ENCODE data around the gene SSX4B.
A peak's percentile ranks its signal among the peaks of the same experiment; 100 is the strongest.
"Not testable (repeated sequence)": the region's sequence is repeated elsewhere in the genome, so short reads cannot be mapped to it uniquely, and the experiment has no call there.

SSX4B gene, protein sequence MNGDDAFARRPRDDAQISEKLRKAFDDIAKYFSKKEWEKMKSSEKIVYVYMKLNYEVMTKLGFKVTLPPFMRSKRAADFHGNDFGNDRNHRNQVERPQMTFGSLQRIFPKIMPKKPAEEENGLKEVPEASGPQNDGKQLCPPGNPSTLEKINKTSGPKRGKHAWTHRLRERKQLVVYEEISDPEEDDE

DNA sequence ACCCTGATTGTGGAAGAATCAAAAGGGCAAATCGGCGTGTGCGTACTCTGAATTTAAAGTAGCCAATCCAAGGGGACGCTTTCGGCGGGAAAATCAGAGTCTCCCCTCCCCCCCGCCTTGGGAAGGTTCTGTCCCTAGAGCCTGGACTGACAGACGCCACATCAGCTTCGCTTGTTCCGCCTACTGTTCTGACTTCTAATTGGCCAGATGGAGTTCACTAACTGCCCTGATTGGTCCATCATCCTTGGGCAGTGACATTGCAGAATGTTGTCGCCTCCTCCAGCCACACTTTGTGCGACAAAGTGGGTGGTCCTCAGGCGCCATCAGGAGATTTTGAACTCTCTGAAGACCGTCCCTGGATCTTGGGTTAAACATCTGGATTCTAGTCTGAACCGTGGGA lies at the start of gene SSX4B:
Gene SSX4B (minus strand): TSS at position 101 of the 400 bp plus-strand sequence. CDS start 588 bp downstream, outside the sequence.
- in situ Hi-C loops (cut with MboI; ENCODE audit: low pct_unique_long_range_greater_than_20kb, low sequenced_read_pairs); DNase-seq: not testable (repeated sequence)

DNA sequence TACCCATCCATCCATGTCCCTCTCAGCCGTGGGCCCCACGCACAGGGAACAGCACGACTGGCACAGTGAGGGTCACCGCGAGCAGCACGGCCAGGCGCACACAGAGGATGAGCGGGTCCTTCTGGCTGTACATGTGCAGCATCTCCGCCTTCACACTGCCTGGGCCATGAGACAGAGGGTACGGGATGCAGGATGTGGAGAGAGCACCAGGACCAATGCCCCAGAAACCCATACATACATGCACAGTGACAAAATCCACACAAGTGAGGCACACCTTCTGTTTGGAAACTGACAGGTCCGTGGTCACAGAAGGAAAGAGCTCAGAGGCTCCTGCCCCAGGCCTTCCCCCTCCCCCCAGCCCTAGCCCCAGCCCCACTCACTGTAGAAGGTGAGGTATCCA lies 48.8 kb upstream of the SSX4B start:
- in situ Hi-C loops (cut with MboI; ENCODE audit: low pct_unique_long_range_greater_than_20kb, low sequenced_read_pairs) = no loop called here
- no peak for DNase-seq

DNA sequence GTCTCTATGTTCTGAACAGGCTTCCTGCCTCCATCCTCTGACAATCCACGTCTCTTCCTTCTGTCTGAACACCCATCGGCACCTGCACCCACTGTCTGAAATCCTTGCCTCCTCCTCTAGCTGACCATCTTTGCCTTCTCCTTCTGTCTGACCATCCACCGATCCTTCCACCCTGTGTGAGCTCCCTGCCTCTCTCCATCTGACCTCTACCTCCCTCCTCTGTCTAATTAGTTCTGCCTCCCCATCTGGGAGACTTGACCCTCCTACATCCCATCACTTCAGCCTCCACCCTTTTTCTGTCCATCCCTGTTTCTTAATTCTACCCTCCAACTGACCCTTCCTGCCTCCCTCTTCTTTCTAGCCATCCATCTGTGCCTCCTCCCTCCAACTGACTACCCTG lies 48.3 kb upstream of the SSX4B start:
- DNase-seq = no peak

DNA sequence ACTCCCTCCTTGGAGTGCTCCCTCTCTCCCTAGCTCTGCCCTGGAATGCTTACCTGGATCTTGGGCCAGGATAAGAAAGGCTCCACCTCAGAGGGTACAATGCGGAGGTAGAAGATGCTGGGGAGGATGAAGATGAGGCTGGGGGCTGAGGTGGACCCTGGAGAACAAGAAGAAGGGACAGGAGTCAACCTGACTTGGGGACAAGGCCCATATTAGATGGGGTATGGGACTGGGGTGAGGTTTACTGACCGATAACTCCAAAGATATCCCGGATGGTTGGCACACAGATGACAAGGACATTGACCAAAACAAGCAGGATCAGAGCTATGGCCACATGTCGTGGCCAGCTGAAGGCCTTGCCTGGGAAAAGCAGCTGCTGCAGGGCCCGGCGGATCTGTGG lies 47.7 kb upstream of the SSX4B start:
- in situ Hi-C loops (cut with MboI; ENCODE audit: low pct_unique_long_range_greater_than_20kb, low sequenced_read_pairs) = no loop called here
- no peak for DNase-seq

More for the DNA sequence above, 48.3 kb upstream of the SSX4B start:
- in situ Hi-C loops (cut with MboI; ENCODE audit: low pct_unique_long_range_greater_than_20kb, low sequenced_read_pairs) = no loop called here

DNA sequence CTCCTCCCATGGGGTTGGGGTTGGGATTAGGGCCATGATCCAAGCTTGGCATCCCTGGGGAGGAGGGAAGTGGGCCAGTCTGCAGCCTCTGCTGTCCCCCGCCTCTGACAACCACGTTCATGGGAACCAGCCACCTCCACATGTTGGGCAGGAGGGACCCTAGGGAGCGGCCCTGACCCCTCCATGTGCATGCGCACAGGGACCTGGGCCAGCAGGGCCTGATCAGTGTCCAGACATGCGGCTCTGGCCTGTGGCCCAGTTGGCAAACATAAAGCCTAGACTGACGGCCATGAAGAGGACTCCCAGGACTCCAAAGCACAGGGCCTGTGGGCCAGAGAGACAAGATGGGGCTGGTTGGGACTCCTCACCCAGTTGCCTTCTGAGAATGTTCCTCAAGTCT lies 47.0 kb upstream of the SSX4B start:
- no peak for DNase-seq
- in situ Hi-C loops (cut with MboI; ENCODE audit: low pct_unique_long_range_greater_than_20kb, low sequenced_read_pairs) = no loop called here

DNA sequence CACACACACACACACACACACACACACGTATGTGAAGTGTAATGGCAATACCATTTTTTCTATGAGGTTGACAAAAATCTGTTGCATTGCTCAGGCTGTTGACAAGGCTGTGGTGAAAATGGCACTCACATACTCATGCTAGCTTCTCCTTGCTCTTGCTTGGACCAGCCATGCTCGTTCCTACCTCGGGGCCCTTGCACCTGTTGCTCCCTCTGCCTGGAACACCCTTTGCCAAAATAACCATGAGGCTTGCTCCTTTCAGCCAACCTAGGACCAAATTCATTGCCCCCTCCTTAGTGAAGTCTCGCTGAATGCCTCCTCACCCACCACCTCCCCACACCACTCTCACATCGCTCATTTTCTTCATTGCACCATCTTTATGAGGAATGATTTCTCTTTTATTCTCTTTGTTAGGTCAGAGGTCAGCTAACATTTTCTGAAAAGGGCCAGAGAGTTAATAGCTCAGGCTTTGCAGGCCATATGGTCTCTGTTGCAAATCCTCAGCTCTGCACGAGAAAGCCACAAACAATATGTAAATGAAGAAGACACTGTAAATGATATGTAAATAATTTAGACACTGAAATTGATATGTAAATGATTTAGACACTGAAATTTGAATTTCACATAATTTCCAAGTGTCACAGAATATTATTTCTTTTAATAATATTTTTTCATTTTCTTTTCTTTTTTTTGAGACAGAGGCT lies 45.0 kb upstream of the SSX4B start:
- in situ Hi-C loops (cut with MboI; ENCODE audit: low pct_unique_long_range_greater_than_20kb, low sequenced_read_pairs) = no loop called here
- DNase-seq = no peak

DNA sequence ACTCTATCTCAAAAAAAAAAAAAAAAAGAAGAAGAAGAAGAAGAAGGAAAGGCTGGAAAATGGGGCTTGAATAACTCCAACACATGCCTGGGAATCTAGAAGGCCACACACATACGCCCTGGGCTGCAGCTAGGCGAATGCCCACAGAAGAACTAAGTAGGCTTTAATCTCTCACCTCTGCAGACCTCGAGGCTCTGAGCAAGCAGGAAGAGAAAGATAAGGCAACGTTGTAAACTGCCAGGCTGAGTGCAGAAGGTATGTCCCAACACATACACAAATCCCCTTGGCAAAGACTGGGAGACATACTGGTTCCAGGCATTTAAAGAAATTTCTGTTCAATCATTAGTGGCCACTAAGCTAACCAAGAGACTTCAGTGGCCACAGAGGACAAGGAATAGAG lies 39.9 kb upstream of the SSX4B start:
- in situ Hi-C loops (cut with MboI; ENCODE audit: low pct_unique_long_range_greater_than_20kb, low sequenced_read_pairs) = no loop called here
- no peak for DNase-seq

DNA sequence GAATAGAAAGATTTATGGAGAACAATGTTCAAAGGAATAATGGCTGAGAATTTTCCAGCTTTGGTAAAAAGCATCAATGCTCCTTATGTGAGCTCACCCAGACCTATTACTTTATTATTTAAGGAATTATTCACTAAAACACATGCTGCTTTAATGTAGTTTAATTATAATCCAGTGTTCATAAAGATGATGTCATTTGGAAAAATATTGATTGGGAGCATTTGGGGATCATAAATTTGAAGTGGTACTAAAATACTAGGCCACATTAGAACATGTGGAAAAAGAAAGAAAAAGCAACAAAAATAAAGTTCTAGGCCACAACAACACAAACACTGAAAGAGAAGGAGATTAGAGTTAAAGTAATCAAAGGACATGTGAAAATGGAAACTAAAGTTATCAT lies 38.3 kb upstream of the SSX4B start:
- in situ Hi-C loops (cut with MboI; ENCODE audit: low pct_unique_long_range_greater_than_20kb, low sequenced_read_pairs) = no loop called here

DNA sequence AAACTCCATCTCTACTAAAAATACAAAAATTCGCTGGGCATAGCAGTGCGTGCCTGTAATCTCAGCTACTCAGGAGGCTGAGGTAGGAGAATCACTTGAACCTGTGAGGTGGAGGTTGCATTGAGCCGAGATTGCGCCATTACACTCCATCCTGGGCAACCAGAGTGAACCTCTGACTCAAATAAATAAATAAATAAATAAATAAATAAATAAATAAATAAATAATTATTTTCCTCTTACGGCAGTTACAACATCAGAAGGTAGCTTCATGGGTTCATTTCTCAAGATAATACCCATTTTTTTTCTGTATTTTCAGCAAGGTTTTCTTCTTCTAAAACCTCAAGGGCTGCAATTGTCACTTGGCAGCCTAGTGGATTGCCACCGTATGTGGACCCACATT lies 35.4 kb upstream of the SSX4B start:
- in situ Hi-C loops (cut with MboI; ENCODE audit: low pct_unique_long_range_greater_than_20kb, low sequenced_read_pairs) = loop anchor here (25.0 kb wide), 1 partner anchor 160 kb away; no protein-coding TSS in a partner anchor
- not testable (repeated sequence) for DNase-seq

More for the DNA sequence above, 38.3 kb upstream of the SSX4B start:
- DNase-seq = no peak

DNA sequence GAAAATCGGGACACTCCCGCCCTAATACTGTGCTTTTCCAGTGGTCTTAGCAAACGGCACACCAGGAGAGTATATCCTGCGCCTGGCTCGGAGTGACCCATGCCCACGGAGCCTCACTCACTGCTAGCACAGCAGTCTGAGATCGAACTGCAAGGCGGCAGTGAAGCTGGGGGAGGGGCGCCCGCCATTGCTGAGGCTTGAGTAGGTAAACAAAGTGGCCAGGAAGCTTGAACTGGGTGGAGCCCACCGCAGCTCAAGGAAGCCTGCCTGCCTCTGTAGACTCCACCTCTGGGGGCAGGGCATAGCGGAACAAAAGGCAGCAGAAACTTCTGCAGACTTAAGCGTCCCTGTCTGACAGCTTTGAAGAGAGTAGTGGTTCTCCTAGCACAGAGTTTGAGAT lies 22.0 kb upstream of the SSX4B start:
- DNase-seq = not testable (repeated sequence)
- in situ Hi-C loops (cut with MboI; ENCODE audit: low pct_unique_long_range_greater_than_20kb, low sequenced_read_pairs) = loop anchor here (25.0 kb wide), 1 partner anchor 146 kb away; no protein-coding TSS in a partner anchor

DNA sequence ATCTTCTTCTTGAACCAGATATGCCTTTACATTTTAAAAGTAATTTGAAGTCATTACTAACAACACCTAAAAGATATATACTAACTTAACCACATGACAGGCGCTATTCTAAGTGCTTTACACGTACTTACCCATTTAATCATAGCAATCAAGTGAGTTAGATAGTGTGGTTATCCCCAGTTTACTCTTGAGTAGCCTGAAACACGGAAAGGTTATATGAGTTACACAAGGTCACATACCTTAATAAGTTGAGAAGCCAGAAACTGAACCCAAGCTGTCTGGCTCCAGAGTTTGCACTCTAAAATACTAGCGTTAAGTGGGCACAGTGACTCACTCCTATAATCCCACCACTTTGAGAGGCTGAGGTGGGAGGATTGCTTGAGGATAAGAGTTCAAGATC lies 18.4 kb upstream of the SSX4B start:
- in situ Hi-C loops (cut with MboI; ENCODE audit: low pct_unique_long_range_greater_than_20kb, low sequenced_read_pairs) = loop anchor here (25.0 kb wide), 1 partner anchor 143 kb away; no protein-coding TSS in a partner anchor

DNA sequence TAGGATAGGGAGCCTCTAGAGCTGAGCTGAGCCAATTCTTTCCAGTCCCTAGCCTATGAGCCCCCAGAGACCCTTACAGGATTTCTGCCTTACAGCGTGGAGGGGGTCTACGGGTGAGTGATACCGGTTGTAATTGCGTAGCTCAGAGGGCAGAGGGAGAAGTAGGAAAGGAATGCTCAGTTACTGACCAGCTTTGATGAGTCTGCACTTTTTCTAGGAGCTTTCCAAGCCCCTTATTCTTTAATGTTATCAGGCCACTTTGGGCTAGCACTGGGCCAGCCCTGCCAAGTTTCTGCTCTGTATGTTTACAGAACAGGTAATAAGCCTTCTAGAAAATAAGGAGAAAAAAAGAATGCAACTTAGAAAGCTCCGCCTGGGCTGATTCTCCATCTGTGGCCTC lies 17.8 kb upstream of the SSX4B start:
- in situ Hi-C loops (cut with MboI; ENCODE audit: low pct_unique_long_range_greater_than_20kb, low sequenced_read_pairs) = loop anchor here (25.0 kb wide), 1 partner anchor 142 kb away; no protein-coding TSS in a partner anchor
- DNase-seq = not testable (repeated sequence)

More for the DNA sequence above, 18.4 kb upstream of the SSX4B start:
- not testable (repeated sequence) for DNase-seq

DNA sequence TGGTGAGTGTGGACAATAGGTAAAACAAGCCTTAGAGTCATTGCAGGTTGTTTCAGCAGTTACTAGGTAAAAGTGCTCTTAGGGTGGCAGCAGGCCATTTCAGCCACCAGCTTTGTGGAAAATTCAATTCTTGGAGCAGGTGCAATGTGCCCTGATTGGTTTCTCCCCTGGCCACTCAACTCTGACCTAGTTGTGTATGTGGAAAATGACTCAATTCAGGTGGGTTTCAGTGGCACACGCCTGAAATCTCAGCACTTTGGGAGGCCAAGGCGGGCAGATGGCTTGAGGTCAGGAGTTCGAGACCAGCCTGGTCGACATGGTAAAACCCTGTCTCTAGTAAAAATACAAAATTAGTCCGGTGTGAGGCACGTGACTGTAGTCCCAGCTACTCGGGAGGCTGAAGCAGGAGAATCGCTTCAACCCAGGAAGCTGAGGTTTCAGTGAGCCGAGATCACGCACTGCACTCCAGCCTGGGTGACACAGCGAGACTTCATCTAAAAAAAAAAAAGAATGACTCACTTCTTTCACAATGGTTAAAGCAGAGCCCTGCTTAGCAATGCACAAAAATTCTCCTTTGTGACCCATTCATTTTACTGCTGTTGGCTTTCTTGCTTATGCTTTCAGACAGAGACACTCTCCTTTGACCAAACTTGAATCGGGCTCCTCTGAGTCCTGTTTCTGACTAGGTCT lies 15.4 kb upstream of the SSX4B start:
- in situ Hi-C loops (cut with MboI; ENCODE audit: low pct_unique_long_range_greater_than_20kb, low sequenced_read_pairs) = loop anchor here (25.0 kb wide), 1 partner anchor 140 kb away; no protein-coding TSS in a partner anchor
- DNase-seq = not testable (repeated sequence)

DNA sequence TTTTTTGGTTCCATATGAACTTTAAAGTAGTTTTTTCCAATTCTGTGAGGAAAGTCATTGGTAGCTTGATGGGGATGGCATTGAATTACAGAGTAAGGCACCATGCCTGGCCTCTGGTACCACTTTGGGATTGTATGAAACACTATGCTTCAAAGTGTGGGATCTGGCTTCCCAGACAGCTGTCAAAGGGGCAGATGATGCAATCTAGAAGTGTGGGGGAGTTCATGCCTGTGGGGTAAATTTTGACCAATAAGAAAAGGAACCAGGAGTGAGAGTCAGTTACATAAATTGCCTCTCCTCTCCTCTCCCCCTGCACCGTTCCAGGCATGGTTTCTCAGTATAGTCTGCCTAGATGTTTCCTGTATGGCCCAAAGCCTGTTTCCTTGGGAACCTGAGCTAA lies 13.9 kb downstream of the SSX4B start:
- in situ Hi-C loops (cut with MboI; ENCODE audit: low pct_unique_long_range_greater_than_20kb, low sequenced_read_pairs) = not testable (repeated sequence)
- DNase-seq = peak; percentile 20

DNA sequence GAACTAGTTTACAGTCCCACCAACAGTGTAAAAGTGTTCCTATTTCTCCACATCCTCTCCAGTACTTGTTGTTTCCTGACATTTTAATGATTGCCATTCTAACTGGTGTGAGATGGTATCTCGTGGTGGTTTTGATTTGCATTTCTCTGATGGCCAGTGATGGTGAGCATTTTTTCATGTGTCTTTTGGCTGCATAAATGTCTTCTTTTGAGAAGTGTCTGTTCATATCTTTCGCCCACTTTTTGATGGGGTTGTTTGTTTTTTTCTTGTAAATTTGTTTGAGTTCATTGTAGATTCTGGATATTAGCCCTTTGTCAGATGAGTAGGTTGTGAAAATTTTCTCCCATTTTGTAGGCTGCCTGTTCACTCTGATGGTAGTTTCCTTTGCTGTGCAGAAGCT lies 14.8 kb downstream of the SSX4B start:
- DNase-seq; in situ Hi-C loops (cut with MboI; ENCODE audit: low pct_unique_long_range_greater_than_20kb, low sequenced_read_pairs): not testable (repeated sequence)

DNA sequence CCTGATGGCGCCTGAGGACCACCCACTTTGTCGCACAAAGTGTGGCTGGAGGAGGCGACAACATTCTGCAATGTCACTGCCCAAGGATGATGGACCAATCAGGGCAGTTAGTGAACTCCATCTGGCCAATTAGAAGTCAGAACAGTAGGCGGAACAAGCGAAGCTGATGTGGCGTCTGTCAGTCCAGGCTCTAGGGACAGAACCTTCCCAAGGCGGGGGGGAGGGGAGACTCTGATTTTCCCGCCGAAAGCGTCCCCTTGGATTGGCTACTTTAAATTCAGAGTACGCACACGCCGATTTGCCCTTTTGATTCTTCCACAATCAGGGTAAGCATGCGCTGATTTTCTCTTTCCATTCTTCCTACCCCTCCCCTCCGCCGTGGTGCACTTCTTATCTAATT lies 28.5 kb downstream of the SSX4B start, which contains the start of gene SSX4:
Gene SSX4 (plus strand): TSS at position 301 of the 400 bp plus-strand sequence. CDS start 515 bp downstream, outside the sequence.
- in situ Hi-C loops (cut with MboI; ENCODE audit: low pct_unique_long_range_greater_than_20kb, low sequenced_read_pairs); DNase-seq: not testable (repeated sequence)

DNA sequence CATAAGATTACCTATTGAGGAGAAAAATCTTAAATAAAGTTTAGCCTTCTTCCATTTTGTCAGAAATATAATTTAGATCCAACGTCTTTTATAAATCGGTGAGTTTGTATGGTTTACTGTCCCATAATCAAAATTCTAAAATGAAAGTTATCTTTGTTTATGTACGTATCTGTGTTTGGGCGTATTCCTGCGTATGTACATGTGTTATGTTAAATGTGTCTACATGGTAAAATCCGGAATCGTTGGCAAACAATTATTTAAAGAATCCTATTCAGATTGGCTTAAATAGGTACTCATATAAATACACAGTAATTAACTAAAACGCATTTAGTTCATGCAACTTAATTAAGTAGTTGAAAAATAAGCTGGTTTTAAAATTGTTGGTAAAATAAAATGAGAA lies 41.4 kb downstream of the SSX4B start:
- in situ Hi-C loops (cut with MboI; ENCODE audit: low pct_unique_long_range_greater_than_20kb, low sequenced_read_pairs); DNase-seq: not testable (repeated sequence)

DNA sequence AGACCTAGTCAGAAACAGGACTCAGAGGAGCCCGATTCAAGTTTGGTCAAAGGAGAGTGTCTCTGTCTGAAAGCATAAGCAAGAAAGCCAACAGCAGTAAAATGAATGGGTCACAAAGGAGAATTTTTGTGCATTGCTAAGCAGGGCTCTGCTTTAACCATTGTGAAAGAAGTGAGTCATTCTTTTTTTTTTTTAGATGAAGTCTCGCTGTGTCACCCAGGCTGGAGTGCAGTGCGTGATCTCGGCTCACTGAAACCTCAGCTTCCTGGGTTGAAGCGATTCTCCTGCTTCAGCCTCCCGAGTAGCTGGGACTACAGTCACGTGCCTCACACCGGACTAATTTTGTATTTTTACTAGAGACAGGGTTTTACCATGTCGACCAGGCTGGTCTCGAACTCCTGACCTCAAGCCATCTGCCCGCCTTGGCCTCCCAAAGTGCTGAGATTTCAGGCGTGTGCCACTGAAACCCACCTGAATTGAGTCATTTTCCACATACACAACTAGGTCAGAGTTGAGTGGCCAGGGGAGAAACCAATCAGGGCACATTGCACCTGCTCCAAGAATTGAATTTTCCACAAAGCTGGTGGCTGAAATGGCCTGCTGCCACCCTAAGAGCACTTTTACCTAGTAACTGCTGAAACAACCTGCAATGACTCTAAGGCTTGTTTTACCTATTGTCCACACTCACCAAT lies 43.9 kb downstream of the SSX4B start:
- in situ Hi-C loops (cut with MboI; ENCODE audit: low pct_unique_long_range_greater_than_20kb, low sequenced_read_pairs); DNase-seq: not testable (repeated sequence)

DNA sequence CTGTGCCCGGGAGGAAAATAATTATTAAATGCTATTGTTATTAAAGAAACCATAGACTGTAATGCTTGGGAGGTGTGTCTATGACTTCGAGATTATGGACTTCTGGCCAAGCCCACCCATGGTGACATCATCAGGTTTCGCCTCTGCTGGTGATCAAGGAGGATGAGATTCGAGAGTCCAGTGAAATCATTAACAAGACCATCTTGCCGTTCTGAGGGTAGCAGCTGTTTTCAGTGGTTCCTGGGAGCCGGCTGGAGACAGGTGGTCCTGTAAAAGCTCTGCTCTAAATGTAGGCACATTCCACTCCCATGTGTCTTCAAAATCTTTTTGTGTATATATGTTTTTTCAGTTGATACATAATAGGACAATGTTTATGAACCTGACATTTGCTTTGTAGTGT lies 52.5 kb downstream of the SSX4B start:
- DNase-seq; in situ Hi-C loops (cut with MboI; ENCODE audit: low pct_unique_long_range_greater_than_20kb, low sequenced_read_pairs): not testable (repeated sequence)
